Stomach smooth muscle (tissue), 2 donors: ENCODE data around the gene KAT2A.

ENCODE experiments used
- H3K27ac ChIP-seq: one replicate; pipeline ENCODE4 v1.7.0; 2013; ENCODE audit warnings: mild to moderate bottlenecking, low read length, inconsistent platforms
- H3K27me3 ChIP-seq, 2 donors: one replicate each; pipeline ENCODE4 v1.7.0; 2013; ENCODE audit warnings: low read length in 2 of 2; ENCODE audit not compliant: insufficient read depth in 2 of 2, control insufficient read depth in 1 of 2
- H3K36me3 ChIP-seq, 2 donors: one replicate each; pipeline ENCODE4 v1.7.0; 2013; ENCODE audit warnings: low read length in 2 of 2; ENCODE audit not compliant: control insufficient read depth in 2 of 2, insufficient read depth in 2 of 2
- H3K4me1 ChIP-seq: one replicate; pipeline ENCODE4 v1.7.0; 2013; ENCODE audit warnings: low read length; ENCODE audit not compliant: control insufficient read depth, insufficient read depth
- H3K4me3 ChIP-seq, 2 donors: one replicate each; pipeline ENCODE4 v1.7.0; 2013; ENCODE audit warnings: low read length in 2 of 2
- H3K9ac ChIP-seq, 2 donors: one replicate each; pipeline ENCODE4 v1.7.0; 2013; ENCODE audit warnings: low read length in 2 of 2, mild to moderate bottlenecking in 1 of 2
- H3K9me3 ChIP-seq, 2 donors: one replicate each; pipeline ENCODE4 v1.7.0; 2013; ENCODE audit warnings: low read length in 2 of 2; ENCODE audit not compliant: control insufficient read depth in 2 of 2
- donor health status: healthy.
- donor health status: Pancreatic carcinoma.

The KAT2A gene

DNA sequence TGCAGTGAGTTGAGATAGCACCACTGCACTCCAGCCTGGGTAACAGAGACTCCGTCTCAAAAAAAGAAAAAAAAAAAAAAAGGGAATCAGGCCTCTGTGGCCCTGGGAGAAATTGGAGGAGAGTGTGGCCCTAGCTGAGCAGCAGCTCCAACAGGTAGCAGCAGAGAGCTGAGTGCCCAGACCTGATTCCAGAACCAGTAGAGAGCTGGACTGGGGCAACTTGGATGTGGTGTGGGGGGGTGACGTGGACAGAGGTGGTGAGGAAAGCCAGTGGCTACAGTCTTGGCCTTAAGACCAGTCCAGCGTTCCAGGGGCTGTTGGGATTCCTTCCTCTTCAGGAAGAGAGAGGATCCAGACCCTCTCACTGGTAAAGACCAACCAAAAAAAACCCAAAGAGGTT lies 3.1 kb upstream of the KAT2A start:
- Histone ChIP-seq H3K27ac (no peak overlapping the region), H3K4me3 (no peak overlapping the region), H3K9me3 (no peaks in the 10 kb centered on the region), H3K4me1 (peaks cover 28% of the 10 kb centered on the region), H3K36me3 (peaks cover 34 to 35% of the 10 kb centered on the region in 2 donors), H3K27me3 (no peaks in the 10 kb centered on the region), H3K9ac (no peak overlapping the region)

DNA sequence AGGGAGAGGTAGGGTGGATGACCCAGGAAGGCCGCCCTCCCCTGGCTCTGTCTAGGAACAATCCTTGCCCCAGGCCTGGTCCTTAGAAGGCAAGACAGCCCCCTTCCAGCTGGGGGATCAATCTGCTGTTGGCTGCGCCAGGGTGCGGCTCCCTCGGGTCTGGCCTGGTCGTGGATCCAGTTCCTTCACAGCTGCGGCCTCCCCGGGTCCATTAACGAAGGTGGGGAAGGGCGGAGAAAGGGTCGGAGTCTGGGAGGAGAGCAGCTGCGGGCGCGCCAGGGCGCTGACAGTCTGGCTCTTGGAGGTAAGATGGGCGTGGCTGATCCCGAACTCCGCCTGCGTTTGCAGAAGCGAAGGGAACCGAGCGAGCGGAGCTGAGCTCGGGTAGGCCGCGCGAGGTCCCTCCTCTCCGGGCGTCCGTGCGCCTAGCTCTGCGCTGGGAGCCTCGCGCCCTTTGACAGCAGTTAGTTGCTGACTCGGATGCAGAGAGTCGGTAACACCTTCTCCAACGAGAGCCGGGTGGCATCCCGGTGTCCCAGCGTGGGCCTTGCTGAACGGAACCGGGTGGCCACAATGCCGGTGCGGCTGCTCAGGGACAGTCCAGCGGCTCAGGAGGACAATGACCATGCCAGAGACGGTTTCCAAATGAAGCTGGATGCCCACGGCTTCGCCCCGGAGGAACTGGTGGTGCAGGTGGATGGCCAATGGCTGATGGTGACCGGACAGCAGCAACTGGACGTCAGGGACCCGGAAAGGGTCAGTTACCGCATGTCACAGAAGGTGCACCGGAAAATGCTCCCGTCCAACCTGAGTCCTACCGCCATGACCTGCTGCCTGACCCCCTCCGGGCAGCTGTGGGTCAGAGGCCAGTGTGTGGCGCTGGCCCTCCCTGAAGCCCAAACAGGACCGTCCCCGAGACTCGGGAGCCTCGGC lies 1.5 kb upstream of the KAT2A start, which contains the start of gene HSPB9:
Gene HSPB9, plus strand, starts transcription at position 434 of the 933 bp plus-strand sequence. Its CDS starts 47 bp downstream, at position 481.
- H3K9ac ChIP-seq: peak within 1 kb of the TSS in 1 of 2 donors; percentile 21
- no peaks in the 10 kb centered on the region for H3K9me3 ChIP-seq
- no peaks in the 10 kb centered on the region for H3K27me3 ChIP-seq
- peaks cover 28% of the 10 kb centered on the region for H3K4me1 ChIP-seq
- H3K4me3 ChIP-seq: peak within 1 kb of the TSS in 1 of 2 donors; percentile 68
- peak within 1 kb of the TSS; percentile 2 for H3K27ac ChIP-seq
- peaks cover 18 to 23% of the 10 kb centered on the region in 2 donors for H3K36me3 ChIP-seq

DNA sequence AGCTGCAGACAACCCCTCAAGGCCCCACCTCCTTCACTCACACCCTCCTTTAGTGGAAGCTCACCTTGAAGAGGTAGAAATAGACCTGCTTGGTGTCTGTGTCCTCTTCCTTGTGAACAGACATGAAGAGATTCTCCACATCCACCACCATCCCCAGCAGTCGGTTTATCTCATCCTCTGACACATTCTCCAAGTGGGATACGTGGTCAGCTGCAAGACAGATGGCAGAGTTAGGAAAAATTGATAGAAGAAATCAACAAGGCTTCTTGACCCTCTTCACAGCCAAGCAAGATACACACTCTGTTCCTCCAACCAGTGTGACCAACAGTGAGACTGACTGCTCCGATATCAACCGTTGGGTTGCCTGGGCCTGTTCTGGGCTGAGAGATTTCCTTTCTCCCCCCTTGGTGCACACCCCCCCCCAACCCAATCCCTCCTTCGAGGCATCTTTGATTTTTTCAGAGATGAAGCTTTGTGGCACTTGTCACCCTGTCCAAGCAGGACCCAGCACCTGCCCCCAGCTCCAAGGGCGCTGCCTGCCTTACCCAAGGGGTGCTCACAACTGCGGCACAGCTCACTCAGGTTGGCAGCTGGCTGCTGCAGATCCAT lies 902 bp downstream of the KAT2A start:
- Histone ChIP-seq H3K9ac (peak overlapping the region; percentile 21 to 48), H3K4me1 (peaks cover 34% of the 10 kb centered on the region), H3K27ac (no peak overlapping the region), H3K9me3 (no peaks in the 10 kb centered on the region), H3K27me3 (no peaks in the 10 kb centered on the region), H3K36me3 (peaks cover 5 to 18% of the 10 kb centered on the region in 2 donors), H3K4me3 (peak overlapping the region; percentile 35 to 68)

DNA sequence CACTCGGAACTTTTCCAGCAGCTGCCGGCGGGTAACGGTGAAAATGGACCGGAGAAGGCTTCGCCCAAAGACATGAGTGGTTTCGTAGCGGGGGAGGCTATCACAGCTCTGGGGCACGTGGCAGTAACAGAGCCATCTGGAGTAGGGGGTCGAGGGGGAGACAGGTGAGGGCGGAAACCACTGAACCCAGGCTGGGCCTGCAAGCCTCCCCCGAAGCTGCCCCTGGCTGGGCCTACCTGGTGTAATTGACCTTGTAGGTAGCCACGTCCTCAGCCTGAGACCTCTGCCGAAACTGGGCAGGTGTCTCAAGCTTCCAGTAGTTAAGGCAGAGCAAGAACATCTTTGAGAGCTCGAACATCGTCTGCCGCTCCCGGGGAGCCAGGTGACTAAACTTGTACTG lies 1.9 kb downstream of the KAT2A start:
- Histone ChIP-seq H3K4me1 (peaks cover 34% of the 10 kb centered on the region), H3K4me3 (no peak overlapping the region), H3K27me3 (no peaks in the 10 kb centered on the region), H3K9me3 (no peaks in the 10 kb centered on the region), H3K36me3 (peaks cover 7 to 17% of the 10 kb centered on the region in 2 donors), H3K9ac (no peak overlapping the region), H3K27ac (no peak overlapping the region)

DNA sequence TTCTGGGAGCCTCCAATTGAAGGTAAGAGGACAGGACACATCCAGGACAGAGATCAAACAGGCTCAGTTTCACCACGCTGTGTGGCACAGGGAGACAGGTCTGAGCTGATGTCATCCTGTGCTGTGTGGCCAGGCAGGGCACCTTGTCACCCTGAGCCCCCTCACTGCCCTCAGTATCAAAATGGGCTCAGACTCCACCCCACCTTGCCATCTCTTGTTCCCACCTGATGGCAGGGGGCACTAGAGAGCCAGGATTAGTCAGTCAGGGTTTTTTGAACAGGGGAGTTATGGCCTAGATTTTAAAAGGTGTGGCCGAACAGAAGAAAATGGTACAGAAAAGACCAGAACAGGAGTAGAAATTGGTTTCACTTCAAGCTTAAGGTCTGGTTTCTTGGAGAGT lies 2.6 kb downstream of the KAT2A start:
- no peak overlapping the region for H3K4me3 ChIP-seq
- H3K27ac ChIP-seq: no peak overlapping the region
- H3K9ac ChIP-seq: no peak overlapping the region
- H3K9me3 ChIP-seq: no peaks in the 10 kb centered on the region
- H3K27me3 ChIP-seq: no peaks in the 10 kb centered on the region
- H3K36me3 ChIP-seq: peaks cover 8 to 18% of the 10 kb centered on the region in 2 donors
- H3K4me1 ChIP-seq: peaks cover 34% of the 10 kb centered on the region

DNA sequence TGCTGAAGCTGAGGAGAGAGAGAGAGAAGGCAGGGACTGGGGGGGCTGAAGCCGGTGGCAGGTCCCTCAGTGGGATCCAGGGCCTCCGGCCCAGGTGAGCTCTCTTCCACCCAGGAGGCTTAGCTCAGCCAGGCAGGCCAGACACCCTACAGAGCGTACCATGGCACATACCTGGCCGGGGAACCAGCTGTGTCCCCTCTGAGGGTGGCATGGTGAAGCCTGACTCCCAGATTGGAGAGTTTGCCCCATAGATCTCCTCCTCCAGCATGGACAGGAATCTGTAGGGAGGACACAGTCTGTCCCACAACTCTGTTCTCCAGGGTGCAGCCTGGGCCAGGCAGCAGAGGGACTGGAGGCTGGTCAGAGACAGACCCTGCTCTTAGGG lies 3.0 kb downstream of the KAT2A start:
- peaks cover 35% of the 10 kb centered on the region for H3K4me1 ChIP-seq
- H3K27me3 ChIP-seq: no peaks in the 10 kb centered on the region
- H3K4me3 ChIP-seq: no peak overlapping the region
- H3K9me3 ChIP-seq: no peaks in the 10 kb centered on the region
- peaks cover 8 to 18% of the 10 kb centered on the region in 2 donors for H3K36me3 ChIP-seq
- no peak overlapping the region for H3K27ac ChIP-seq
- H3K9ac ChIP-seq: no peak overlapping the region

DNA sequence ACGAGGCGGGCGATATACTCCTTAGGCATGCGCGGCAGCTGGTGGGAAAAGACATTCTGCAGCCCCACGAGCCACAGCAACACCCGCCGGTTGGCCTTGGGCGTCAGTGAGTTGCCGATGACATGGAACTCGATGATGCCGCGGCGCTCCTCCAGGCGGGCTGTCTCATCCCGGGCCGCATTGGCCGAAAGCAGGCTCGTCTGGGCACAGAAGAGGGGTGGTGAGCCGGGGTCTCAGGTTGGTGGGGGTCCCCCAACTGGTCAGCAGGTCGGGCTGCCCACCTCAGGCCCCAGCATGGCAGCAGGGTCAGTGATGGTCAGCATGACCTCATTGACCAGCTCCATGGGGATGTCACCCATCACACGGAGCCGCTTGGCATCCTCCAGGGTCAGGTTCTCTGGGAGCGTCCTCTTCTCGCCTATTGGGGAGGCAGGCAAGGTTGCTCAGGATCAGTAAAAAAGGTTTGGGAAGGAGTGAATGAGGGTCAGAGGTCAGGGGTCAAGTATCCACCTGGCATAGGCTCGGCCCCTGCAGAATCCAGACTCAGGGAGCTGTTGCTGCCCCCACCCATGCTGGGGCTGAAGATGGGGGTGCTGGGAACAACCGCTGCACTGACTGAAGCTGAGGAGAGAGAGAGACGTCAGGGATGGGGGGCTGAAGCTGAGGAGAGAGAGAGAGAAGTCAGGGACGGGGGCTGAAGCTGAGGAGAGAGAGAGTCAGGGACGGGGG lies 3.6 kb downstream of the KAT2A start:
- Histone ChIP-seq H3K9me3 (no peaks in the 10 kb centered on the region), H3K4me1 (peaks cover 35% of the 10 kb centered on the region), H3K27ac (no peak overlapping the region), H3K27me3 (no peaks in the 10 kb centered on the region), H3K36me3 (peaks cover 8 to 18% of the 10 kb centered on the region in 2 donors), H3K9ac (no peak overlapping the region), H3K4me3 (no peak overlapping the region)

DNA sequence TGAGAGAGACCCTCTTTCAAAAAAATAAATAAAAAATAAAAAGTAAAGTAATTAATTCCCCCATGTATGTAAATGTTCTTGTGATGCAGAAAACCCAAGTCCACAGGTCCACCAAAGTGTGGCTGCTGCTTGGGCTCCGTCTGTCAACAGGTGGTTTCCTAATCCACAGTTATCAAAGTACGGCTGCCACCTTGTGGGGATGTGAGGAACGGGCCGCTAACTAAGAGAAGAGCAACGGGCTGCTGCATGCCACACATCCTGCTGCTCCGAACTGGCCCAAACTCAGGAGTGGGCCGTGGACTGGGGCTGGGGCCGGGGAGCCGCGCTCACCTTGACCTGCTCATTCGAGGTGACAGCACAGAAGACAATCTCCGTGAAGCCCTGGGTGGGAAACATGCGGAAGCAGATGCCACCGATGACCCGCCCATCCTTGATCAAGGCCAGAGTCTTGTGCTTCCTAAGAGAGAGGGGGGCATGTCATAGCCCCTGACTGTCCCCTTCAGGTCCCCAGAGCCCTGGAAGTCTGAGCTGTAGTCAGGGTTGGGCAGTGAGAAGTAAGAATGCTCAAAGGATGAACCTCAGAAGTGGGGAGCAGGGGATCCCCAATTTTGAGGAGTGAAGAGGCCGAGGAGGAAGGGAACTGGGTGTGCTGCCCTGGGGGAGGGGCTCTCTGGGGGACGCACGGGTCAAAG lies 4.3 kb downstream of the KAT2A start:
- no peaks in the 10 kb centered on the region for H3K9me3 ChIP-seq
- H3K27ac ChIP-seq: no peak overlapping the region
- no peak overlapping the region for H3K4me3 ChIP-seq
- H3K9ac ChIP-seq: no peak overlapping the region
- peaks cover 8 to 18% of the 10 kb centered on the region in 2 donors for H3K36me3 ChIP-seq
- no peaks in the 10 kb centered on the region for H3K27me3 ChIP-seq
- peaks cover 34% of the 10 kb centered on the region for H3K4me1 ChIP-seq

DNA sequence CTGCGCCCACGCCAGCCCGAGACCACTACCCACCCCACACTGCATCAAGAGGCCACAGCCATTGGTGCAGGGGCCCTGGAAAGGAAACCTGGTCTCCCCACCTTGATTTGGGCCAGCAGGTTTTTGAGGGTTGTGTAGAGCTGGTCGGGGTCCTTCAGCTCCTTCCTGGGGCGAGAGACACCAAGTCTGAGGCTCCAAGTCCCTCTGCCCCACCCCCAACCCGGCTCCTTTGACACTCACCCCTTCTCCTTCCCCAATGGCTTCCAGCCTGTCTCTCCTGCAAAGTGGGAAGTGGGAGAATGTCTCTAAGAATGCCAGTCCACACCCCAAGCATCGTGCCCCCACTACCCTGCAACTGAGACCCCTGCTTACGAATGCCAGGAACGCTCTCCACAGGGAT lies 7.0 kb downstream of the KAT2A start:
- no peaks in the 10 kb centered on the region for H3K9me3 ChIP-seq
- H3K27ac ChIP-seq: no peak overlapping the region
- peaks cover 30% of the 10 kb centered on the region for H3K4me1 ChIP-seq
- H3K27me3 ChIP-seq: no peaks in the 10 kb centered on the region
- peaks cover 8 to 18% of the 10 kb centered on the region in 2 donors for H3K36me3 ChIP-seq
- H3K4me3 ChIP-seq: no peak overlapping the region
- no peak overlapping the region for H3K9ac ChIP-seq
